ENCODE data around the gene NDUFA1.
"Not testable (repeated sequence)": the region's sequence is repeated elsewhere in the genome, so short reads cannot be mapped to it uniquely, and the experiment has no call there.

The NDUFA1 gene

DNA sequence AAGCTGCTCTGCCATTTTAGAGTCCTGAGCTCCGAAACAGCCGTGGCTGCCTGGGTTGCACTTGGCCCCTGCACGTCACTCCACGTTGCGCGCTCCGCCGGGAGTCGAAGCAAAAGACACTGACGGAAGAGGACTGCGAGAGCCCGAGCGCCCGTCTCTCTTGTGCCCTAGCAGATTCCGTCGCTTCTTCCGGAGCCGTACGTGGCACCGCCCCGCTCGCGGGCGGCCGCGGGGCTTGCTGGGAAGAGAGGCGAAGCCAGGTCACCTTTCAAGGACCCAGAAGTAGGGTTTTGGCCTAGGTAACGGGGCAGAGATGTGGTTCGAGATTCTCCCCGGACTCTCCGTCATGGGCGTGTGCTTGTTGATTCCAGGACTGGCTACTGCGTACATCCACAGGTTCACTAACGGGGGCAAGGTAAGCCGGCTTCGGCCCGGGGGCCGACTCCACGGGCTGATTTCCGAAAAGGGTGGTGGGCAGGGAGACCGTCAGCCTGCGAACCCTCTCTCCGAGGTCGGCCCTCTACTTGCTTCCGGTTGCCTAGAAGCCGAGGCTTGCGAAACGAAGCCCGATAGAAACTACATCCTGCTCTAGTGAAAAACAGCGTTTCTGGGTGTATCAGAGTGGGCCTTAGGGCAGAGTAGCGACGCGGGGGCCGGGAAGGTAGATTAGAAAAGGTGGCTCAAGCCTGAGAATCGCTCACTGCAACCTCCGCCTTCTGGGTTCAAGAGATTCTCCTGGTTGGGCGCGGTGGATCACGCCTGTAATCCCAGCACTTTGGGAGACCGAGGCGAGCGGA is at the start of gene NDUFA1, which contains the start of gene RNF113A:
TSS of gene NDUFA1 (plus strand) at position 234 of the 797 bp plus-strand sequence. CDS start at position 314, 80 bp downstream.
TSS of gene RNF113A (minus strand) at position 135 of the 797 bp plus-strand sequence. CDS start at position 15, 120 bp downstream.
- peak; percentile 59 for DNase-seq (ENCODE audit: low read depth)

- DNase-seq (ENCODE audit: low read depth): not testable (repeated sequence)
Observed at GRCh38 chrX:119824221-119824620, 47.4 kb upstream of the NDUFA1 start.

DNA sequence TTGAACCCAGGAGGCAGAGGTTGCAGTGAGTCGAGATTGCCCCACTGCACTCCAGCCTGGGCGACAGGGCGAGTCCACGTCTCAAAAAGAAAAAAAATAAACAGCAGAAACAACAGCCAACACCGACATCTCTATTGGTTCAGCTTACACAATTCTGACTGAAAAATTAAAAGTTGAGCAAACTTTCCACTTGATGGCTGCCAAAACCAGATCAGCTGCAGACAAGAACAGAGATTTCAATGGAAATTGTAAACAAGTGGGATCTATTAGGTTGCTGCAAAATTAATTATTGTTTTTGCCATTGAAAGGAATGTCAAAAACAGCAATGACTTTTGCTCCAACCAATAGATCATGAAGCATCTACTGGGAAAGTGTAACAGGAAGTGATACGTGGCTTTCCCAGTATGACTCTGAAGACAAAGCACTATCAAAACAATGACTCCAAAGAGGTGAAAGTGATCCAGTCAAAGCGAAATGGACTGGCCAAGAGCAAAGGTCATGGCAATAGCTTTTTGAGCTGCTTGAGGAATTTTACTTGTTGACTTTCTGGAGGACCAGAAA is 45.2 kb upstream of the NDUFA1 start:
- DNase-seq (ENCODE audit: low read depth): no peak

DNA sequence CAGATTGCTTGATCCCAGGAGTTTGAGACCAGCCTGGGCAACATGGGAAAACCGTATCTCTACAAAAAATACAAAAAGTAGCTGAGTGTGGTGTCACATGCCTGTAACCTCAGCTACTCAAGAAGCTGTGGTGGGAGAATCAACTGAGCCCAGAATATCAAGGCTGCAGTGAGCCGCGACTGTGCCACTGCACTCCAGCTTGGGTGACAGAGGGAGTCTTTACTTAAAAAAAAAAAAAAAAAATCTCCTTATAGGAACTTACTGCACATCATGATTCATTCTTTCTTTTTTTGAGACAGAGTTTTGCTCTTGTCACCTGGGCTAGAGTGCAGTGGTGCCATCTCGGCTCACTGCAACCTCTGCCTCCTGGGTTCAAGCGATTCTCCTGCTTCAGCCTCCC is 43.2 kb upstream of the NDUFA1 start:
- DNase-seq (ENCODE audit: low read depth): no peak

DNA sequence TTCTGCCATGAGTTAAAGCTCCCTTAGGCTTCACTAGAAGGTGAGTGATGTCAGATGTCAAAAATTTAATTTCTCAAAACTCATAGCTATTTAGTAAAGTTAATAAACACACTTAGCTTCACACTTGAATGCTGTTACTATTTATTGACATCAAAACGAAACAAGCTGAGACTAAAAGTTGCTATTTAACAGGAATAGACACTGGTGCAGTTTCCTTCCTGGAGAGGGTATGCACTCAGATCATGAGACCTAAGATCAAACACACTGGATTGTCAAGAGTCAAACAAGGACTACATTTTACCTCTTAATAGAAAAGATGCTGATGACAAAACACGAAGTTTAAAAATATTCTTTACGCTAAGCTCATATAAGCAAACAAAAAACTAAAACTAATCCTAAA is 37.7 kb upstream of the NDUFA1 start:
- no peak for DNase-seq (ENCODE audit: low read depth)

DNA sequence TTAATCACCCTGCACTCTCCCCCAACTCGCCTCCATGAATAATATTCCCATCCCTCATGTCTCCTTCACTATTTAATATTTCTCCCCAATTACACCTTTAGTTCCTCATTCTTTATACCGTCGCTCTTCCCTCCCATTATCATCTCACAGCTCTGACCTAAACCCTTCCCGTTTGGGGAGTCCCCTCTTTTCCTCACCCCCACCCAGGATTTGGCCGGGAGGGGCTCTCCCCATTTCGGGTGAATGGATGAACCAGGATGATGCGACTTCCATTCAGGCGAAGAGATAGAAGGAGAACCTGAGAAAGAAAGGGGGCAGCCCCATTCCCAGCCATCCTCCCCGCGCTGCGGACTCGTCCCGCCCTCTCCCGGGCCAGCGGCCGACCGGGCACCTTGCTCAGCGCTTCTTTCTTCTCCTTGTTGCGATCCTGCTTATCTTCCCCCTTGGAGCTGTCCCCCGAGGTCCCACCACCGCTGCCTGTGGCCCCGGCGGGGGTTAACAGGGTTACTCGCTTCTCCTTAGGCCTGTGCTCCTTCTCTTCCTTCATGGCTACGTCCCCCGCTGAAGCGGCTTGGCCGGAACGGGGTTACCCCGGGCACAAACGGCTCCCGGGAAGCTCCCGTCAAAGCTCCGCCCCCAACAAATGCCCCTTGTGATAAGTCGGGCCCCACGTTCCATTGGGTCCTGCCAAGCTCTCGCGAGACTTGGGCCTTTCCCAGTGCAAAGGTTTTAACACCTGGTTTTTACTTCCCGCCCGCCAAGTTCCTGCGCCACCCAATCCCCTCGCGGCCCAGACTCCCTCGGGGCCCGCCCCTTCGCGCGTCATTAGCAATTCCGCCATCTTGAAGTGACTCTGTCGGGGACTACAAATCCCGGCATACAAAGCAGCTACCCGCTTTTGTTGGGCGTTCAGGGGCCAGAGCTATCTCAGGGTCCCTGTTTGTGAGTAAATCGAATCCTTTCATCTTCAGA is 19.0 kb upstream of the NDUFA1 start, which contains the start of gene UPF3B:
TSS of gene UPF3B (minus strand) at position 582 of the 972 bp plus-strand sequence. CDS start at position 547, 35 bp downstream.
- peak; percentile 94 for DNase-seq (ENCODE audit: low read depth)

- no peak for DNase-seq (ENCODE audit: low read depth)
Observed at GRCh38 chrX:119853444-119853843, 18.2 kb upstream of the NDUFA1 start.

GRCh38 chrX:119870626-119871131 is 953 bp upstream of the NDUFA1 start:
- no peak for DNase-seq (ENCODE audit: low read depth)

- DNase-seq (ENCODE audit: low read depth): no peak
Observed at GRCh38 chrX:119871245-119871598, 410 bp upstream of the NDUFA1 start.

DNA sequence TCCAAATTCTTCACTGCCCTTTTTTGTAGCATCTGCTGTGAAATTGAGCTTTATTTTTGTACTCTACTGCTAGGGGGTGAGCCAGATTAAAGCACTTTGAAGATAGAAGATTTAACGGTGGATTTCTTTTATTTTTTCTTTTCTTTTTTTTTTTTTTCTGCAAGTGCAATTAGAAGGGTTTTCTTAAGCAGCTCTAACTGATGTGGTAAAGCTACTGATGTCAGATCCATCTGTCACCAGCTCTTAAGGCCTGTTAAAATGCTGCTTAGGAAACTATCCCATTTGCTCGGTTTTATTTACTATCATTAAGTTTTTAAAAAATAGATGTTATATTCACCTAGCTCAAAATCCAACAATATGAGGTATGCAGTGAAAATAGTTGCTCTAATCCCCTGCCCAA is 7.1 kb downstream of the NDUFA1 start:
- DNase-seq (ENCODE audit: low read depth): no peak

DNA sequence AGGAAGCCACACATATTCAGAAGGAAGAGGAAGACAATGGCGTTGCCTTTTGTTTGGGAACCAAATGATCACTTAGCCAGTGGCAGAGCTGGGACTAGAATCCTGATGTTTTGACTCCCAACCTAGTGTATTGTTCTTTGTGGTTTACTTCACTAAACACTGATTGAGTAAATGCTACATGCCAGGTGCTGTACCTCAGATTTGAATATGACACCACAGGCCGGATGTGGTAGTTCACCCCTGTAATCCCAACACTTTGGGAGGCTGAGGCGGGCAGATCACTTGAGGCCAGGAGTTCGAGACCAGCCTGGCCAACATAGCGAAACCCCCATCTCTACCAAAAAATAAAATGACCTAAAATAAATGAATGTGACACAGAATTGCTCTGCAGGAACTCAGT is 8.4 kb downstream of the NDUFA1 start:
- no peak for DNase-seq (ENCODE audit: low read depth)

DNA sequence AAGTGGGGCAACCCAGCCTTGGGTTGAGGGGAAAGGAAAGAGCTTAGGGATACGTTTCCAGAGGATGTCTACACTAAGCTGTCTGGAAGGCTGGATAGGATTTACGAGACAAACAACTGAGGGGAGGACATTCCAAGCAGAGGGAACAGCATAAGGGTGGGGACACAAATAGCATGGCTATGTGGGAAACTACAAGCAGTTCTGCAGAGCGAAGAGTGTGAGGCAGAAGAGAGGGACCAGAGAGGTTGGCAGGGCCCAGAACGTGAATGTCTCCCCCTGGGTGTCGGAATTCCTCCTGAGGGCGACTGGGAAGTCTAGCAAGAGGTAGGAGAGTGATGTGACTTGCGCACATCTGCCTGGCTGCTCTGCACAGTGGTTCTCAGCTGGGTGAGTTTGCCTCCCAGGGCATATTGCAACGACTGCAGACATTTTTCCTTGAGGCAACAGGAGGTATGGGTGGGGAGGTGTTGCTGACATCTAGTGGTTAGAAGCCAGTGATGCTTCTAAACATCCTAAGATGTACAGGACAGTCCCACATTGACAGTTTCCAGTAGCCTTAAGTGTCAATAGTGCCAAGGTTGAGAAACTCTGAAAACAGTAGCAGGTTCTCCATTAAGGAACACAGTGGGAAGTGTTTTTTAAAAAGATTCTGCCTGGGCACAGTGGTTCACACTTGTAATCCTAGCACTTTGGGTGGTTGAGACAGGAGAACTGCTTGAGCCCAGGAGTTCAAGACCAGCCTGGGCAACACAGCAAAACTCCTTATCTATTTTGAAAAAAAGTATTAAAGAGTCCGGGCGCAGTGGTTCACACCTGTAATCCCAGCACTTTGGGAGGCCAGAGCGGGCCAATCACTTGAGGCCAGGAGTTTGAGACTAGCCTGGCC is 9.2 kb downstream of the NDUFA1 start:
- DNase-seq (ENCODE audit: low read depth): peak; percentile 37

GRCh38 chrX:119885554-119886428 is 14.2 kb downstream of the NDUFA1 start:
- no peak for DNase-seq (ENCODE audit: low read depth)

- no peak for DNase-seq (ENCODE audit: low read depth)
Observed at GRCh38 chrX:119887721-119888425, 16.2 kb downstream of the NDUFA1 start.

DNA sequence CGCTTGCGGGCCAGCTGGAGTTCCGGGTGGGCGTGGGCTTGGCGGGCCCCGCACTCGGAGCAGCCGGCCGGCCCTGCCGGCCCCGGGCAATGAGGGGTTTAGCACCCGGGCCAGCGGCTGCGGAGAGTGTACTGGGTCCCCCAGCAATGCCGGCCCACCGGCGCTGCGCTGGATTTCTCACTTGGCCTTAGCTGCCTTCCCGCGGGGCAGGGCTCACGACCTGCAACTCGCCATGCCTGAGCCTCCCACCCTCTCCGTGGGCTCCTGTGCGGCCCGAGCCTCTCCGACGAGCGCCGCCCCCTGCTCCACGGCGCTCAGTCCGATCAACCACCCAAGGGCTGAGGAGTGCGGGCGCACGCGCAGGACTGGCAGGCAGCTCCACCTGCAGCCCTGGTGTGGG is 19.0 kb downstream of the NDUFA1 start:
- DNase-seq (ENCODE audit: low read depth): not testable (repeated sequence)

- DNase-seq (ENCODE audit: low read depth): not testable (repeated sequence)
Observed at GRCh38 chrX:119891961-119892692, 20.5 kb downstream of the NDUFA1 start.

GRCh38 chrX:119895843-119896326 is 24.3 kb downstream of the NDUFA1 start, which contains the start of gene AKAP14:
TSS of gene AKAP14 (plus strand) at chrX:119895893. CDS start at chrX:119903224, 7,331 bp downstream.
- no peak for DNase-seq (ENCODE audit: low read depth)

- no peak for DNase-seq (ENCODE audit: low read depth)
Observed at GRCh38 chrX:119899125-119899524, 27.5 kb downstream of the NDUFA1 start.

All from GM04504 (cell line).